Activated T-helper 1 cell treated with anti-CD3 and anti-CD28 coated beads, Interleukin-12 subunit alpha, Interleukin-12 subunit beta, Interleukin-2, Interleukin-4 antibody, amounts not matched to agents 30 ng/mL and 10 ng/mL and 1 ng/mL, durations not matched to agents 14 hours and 24 hours and 36 hours (primary cell): ENCODE data around the gene ONECUT2. TPM values are rescaled to one million over a fixed set of nuclear protein-coding genes. Genes with fewer than 3 reads are reported as not detected.

ENCODE experiments used
- DNase-seq: peaks from one replicate; pipeline ENCODE4 v3.0.0; 2021; ENCODE audit warnings: low spot score
- H3K27ac Mint-ChIP-seq: one replicate; pipeline ENCODE4 v1.8.0; 2021; ENCODE audit warnings: mild to moderate bottlenecking, mixed read lengths
- H3K27me3 Mint-ChIP-seq: one replicate; pipeline ENCODE4 v1.8.0; 2022; ENCODE audit warnings: mild to moderate bottlenecking, moderate library complexity, mixed read lengths; ENCODE audit not compliant: insufficient read depth
- H3K36me3 Mint-ChIP-seq: one replicate; pipeline ENCODE4 v1.8.0; 2021; ENCODE audit warnings: low read depth, mixed read lengths
- H3K4me1 Mint-ChIP-seq: one replicate; pipeline ENCODE4 v1.8.0; 2021; ENCODE audit warnings: low read depth, mixed read lengths
- H3K4me3 Mint-ChIP-seq: one replicate; pipeline ENCODE4 v1.8.0; 2021; ENCODE audit warnings: mild to moderate bottlenecking, moderate library complexity, mixed read lengths
- H3K9me3 Mint-ChIP-seq: one replicate; pipeline ENCODE4 v1.8.0; 2021; ENCODE audit warnings: mixed read lengths
- intact Hi-C: fragments of 100-400 bp; cut with micrococcal nuclease; formaldehyde crosslinking; loops from one replicate; pipeline ENCODE4 v1.15.1; 2024
- total RNA-seq: library from RNA; stranded (reverse); gene quantifications from 2 replicates; pipeline ENCODE4 v1.2.3, GENCODE V29; 2022

The ONECUT2 gene
- total RNA-seq, 1 donor from 2014 or later: under 0.01 TPM

- no peak for DNase-seq
- H3K27me3 Mint-ChIP-seq: peaks cover 82% of the 10 kb centered on the region
Observed at GRCh38 chr18:57433934-57434535, 1.1 kb upstream of the ONECUT2 start.

DNA sequence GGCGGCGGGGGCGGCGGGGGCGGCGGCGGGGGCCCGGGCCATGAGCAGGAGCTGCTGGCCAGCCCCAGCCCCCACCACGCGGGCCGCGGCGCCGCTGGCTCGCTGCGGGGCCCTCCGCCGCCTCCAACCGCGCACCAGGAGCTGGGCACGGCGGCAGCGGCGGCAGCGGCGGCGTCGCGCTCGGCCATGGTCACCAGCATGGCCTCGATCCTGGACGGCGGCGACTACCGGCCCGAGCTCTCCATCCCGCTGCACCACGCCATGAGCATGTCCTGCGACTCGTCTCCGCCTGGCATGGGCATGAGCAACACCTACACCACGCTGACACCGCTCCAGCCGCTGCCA, 644 bp downstream of the ONECUT2 start:
- intact Hi-C loops: loop anchor here (2.0 to 10.0 kb wide), 3 partner anchors 569 to 1851 kb away; partner anchors contain the start of gene TCF4
- Mint-ChIP-seq H3K4me3 (no peak overlapping the region), H3K4me1 (peaks cover 9% of the 10 kb centered on the region), H3K36me3 (peaks cover 5% of the 10 kb centered on the region), H3K9me3 (peaks cover 5% of the 10 kb centered on the region), H3K27me3 (peaks cover 83% of the 10 kb centered on the region), H3K27ac (peak overlapping the region; percentile 63)
- DNase-seq: no peak

More at GRCh38 chr18:57433934-57434535, 1.1 kb upstream of the ONECUT2 start:
- no peak overlapping the region for H3K27ac Mint-ChIP-seq
- peaks cover 12% of the 10 kb centered on the region for H3K9me3 Mint-ChIP-seq
- peaks cover 5% of the 10 kb centered on the region for H3K36me3 Mint-ChIP-seq
- H3K4me3 Mint-ChIP-seq: no peak overlapping the region
- peaks cover 9% of the 10 kb centered on the region for H3K4me1 Mint-ChIP-seq
- intact Hi-C loops: loop anchor here (5.0 to 10.0 kb wide), 3 partner anchors 82 to 1849 kb away; partner anchors contain the start of genes ATP8B1, ST8SIA3 and TCF4

DNA sequence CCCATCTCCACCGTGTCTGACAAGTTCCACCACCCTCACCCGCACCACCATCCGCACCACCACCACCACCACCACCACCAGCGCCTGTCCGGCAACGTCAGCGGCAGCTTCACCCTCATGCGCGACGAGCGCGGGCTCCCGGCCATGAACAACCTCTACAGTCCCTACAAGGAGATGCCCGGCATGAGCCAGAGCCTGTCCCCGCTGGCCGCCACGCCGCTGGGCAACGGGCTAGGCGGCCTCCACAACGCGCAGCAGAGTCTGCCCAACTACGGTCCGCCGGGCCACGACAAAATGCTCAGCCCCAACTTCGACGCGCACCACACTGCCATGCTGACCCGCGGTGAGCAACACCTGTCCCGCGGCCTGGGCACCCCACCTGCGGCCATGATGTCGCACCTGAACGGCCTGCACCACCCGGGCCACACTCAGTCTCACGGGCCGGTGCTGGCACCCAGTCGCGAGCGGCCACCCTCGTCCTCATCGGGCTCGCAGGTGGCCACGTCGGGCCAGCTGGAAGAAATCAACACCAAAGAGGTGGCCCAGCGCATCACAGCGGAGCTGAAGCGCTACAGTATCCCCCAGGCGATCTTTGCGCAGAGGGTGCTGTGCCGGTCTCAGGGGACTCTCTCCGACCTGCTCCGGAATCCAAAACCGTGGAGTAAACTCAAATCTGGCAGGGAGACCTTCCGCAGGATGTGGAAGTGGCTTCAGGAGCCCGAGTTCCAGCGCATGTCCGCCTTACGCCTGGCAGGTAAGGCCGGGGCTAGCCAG, 1.2 kb downstream of the ONECUT2 start:
- intact Hi-C loops: loop anchor here (2.0 to 10.0 kb wide), 3 partner anchors 569 to 1852 kb away; partner anchors contain the start of gene TCF4
- peaks cover 85% of the 10 kb centered on the region for H3K27me3 Mint-ChIP-seq
- peaks cover 5% of the 10 kb centered on the region for H3K36me3 Mint-ChIP-seq
- DNase-seq: no peak
- H3K4me3 Mint-ChIP-seq: no peak overlapping the region
- H3K9me3 Mint-ChIP-seq: peaks cover 5% of the 10 kb centered on the region
- H3K4me1 Mint-ChIP-seq: peaks cover 9% of the 10 kb centered on the region
- H3K27ac Mint-ChIP-seq: peak overlapping the region; percentile 83

- Mint-ChIP-seq H3K27ac (peak overlapping the region; percentile 83), H3K4me3 (no peak overlapping the region), H3K9me3 (peaks cover 5% of the 10 kb centered on the region), H3K36me3 (peaks cover 3% of the 10 kb centered on the region), H3K4me1 (peaks cover 9% of the 10 kb centered on the region), H3K27me3 (peaks cover 83% of the 10 kb centered on the region)
- intact Hi-C loops: loop anchor here (2.0 to 10.0 kb wide), 3 partner anchors 570 to 1852 kb away; partner anchors contain the start of gene TCF4
- no peak for DNase-seq
Observed at GRCh38 chr18:57436965-57437333, 1.8 kb downstream of the ONECUT2 start.

GRCh38 chr18:57437402-57437765, 2.2 kb downstream of the ONECUT2 start:
- intact Hi-C loops: loop anchor here (2.0 to 10.0 kb wide), 3 partner anchors 570 to 1853 kb away; partner anchors contain the start of gene TCF4
- peaks cover 9% of the 10 kb centered on the region for H3K4me1 Mint-ChIP-seq
- H3K9me3 Mint-ChIP-seq: peaks cover 5% of the 10 kb centered on the region
- H3K36me3 Mint-ChIP-seq: no peaks in the 10 kb centered on the region
- H3K4me3 Mint-ChIP-seq: peak overlapping the region; percentile 11
- H3K27ac Mint-ChIP-seq: peak overlapping the region; percentile 83
- no peak for DNase-seq
- peaks cover 79% of the 10 kb centered on the region for H3K27me3 Mint-ChIP-seq

DNA sequence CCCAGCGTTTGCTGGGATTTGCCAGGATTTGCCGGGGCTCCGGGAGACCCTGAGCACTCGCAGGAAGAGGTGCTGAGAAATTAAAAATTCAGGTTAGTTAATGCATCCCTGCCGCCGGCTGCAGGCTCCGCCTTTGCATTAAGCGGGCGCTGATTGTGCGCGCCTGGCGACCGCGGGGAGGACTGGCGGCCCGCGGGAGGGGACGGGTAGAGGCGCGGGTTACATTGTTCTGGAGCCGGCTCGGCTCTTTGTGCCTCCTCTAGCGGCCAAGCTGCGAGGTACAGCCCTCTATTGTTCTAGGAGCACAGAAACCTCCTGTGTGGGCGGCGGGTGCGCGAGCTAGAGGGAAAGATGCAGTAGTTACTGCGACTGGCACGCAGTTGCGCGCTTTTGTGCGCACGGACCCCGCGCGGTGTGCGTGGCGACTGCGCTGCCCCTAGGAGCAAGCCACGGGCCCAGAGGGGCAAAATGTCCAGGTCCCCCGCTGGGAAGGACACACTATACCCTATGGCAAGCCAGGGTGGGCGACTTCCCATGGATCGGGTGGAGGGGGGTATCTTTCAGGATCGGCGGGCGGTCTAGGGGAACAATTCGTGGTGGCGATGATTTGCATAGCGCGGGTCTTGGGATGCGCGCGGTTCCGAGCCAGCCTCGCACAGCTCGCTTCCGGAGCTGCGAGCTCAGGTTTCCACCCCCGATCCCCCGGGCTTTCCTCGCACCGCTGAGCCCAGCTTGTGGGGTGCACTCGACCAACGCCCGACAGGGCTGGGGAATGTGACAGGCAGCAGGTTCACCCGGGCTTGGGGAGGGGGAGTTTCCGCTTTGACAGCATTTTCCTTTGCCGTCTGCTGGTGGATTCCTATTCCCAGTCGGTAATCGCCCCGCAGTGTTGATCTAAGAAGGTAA, 2.8 kb downstream of the ONECUT2 start:
- Mint-ChIP-seq H3K36me3 (no peaks in the 10 kb centered on the region), H3K4me1 (peaks cover 9% of the 10 kb centered on the region), H3K27ac (peak overlapping the region; percentile 83), H3K27me3 (peaks cover 78% of the 10 kb centered on the region), H3K4me3 (no peak overlapping the region), H3K9me3 (peaks cover 5% of the 10 kb centered on the region)
- intact Hi-C loops: loop anchor here (2.0 to 10.0 kb wide), 3 partner anchors 571 to 1853 kb away; partner anchors contain the start of gene TCF4
- DNase-seq: no peak

- H3K27me3 Mint-ChIP-seq: peaks cover 74% of the 10 kb centered on the region
- peak overlapping the region; percentile 63 for H3K27ac Mint-ChIP-seq
- H3K9me3 Mint-ChIP-seq: peaks cover 5% of the 10 kb centered on the region
- intact Hi-C loops: loop anchor here (1.0 to 10.0 kb wide), 3 partner anchors 12 to 1854 kb away; partner anchors contain the start of gene TCF4
- no peak overlapping the region for H3K4me3 Mint-ChIP-seq
- H3K36me3 Mint-ChIP-seq: no peaks in the 10 kb centered on the region
- peaks cover 9% of the 10 kb centered on the region for H3K4me1 Mint-ChIP-seq
- no peak for DNase-seq
Observed at GRCh38 chr18:57438743-57439608, 3.8 kb downstream of the ONECUT2 start.

DNA sequence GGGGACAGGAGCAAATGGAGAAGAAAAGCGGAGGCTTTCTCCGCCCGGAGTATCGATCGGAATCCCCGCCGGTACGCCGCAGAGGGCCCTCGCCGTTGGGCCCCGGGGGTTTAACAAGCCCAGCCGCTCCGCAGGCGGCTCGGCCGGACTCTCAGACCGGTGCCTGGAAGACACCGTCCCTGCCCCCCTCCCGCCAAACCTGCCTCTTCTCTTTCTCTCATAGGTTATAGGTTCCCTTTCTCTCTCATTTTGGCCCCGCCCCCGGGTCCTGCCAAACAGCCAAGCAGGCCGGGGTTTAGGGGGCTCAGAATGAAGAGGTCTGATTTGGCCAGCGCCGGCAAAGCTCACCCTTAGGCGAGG, 4.4 kb downstream of the ONECUT2 start:
- Mint-ChIP-seq H3K4me1 (peaks cover 9% of the 10 kb centered on the region), H3K27ac (peak overlapping the region; percentile 63), H3K4me3 (no peak overlapping the region), H3K27me3 (peaks cover 73% of the 10 kb centered on the region), H3K9me3 (peaks cover 5% of the 10 kb centered on the region), H3K36me3 (no peaks in the 10 kb centered on the region)
- intact Hi-C loops: loop anchor here (1.0 to 10.0 kb wide), 3 partner anchors 12 to 1855 kb away; partner anchors contain the start of gene TCF4
- DNase-seq: no peak

DNA sequence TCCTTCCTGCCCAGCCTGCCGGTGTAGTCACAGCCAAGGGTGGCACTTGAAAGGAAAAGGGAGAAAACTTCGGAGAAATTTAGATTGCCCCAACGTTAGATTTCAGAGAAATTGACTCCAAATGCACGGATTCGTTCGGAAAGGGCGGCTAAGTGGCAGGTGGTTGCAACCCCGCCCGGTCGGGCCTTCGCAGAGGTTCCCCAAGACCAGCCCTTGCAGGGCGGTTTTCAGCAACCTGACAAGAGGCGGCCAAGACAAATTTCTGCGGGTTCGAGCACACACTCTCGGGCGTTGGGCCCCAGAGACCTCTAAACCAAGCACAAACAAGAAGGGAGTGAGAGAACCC, 4.8 kb downstream of the ONECUT2 start:
- H3K4me3 Mint-ChIP-seq: peak overlapping the region; percentile 7

DNA sequence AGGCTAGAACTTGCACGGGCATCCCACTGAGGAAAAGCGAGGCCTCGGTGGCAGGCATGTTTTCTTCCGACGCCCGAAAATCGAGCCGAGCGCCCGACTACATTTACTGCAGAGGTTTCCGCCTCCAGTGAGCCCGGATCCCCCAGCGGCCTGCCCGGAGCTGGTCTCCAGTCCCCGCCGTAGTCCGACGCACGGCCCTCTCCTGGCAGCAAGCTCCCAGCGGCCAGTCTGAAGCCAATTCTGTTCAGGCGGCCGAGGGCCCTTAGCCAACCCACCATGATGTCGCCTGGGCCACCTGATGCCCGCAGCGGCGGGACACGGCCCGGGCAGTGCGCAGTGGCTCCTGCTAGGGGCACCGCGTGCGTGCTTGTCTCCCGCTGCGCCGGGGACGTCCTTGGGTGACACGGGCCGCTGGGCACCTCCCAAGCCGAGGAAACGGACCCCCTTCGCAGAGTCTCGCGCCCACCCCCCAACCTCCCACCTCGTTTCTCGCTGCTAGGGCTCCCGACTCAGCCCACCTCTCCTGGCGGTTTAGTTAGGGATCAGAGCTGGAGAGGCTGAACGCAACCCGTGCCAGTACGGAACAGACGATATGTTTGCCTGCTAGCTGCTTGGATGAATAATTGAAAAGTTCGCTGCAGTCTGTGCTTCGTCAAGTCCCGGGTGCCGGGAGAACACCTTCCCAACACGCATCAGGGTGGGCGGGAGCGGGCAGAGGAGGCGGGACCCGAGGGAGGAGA, 5.3 kb downstream of the ONECUT2 start:
- no peak for DNase-seq
- Mint-ChIP-seq H3K27ac (no peak overlapping the region), H3K9me3 (peaks cover 5% of the 10 kb centered on the region), H3K4me3 (no peak overlapping the region), H3K4me1 (peaks cover 9% of the 10 kb centered on the region), H3K27me3 (peaks cover 69% of the 10 kb centered on the region), H3K36me3 (no peaks in the 10 kb centered on the region)
- intact Hi-C loops: no loop called here

More for the DNA sequence above, 4.8 kb downstream of the ONECUT2 start:
- intact Hi-C loops: loop anchor here (1.0 to 10.0 kb wide), 3 partner anchors 13 to 1855 kb away; partner anchors contain the start of gene TCF4
- no peak overlapping the region for H3K27ac Mint-ChIP-seq
- peaks cover 69% of the 10 kb centered on the region for H3K27me3 Mint-ChIP-seq
- DNase-seq: no peak
- peaks cover 5% of the 10 kb centered on the region for H3K9me3 Mint-ChIP-seq
- peaks cover 9% of the 10 kb centered on the region for H3K4me1 Mint-ChIP-seq
- no peaks in the 10 kb centered on the region for H3K36me3 Mint-ChIP-seq

DNA sequence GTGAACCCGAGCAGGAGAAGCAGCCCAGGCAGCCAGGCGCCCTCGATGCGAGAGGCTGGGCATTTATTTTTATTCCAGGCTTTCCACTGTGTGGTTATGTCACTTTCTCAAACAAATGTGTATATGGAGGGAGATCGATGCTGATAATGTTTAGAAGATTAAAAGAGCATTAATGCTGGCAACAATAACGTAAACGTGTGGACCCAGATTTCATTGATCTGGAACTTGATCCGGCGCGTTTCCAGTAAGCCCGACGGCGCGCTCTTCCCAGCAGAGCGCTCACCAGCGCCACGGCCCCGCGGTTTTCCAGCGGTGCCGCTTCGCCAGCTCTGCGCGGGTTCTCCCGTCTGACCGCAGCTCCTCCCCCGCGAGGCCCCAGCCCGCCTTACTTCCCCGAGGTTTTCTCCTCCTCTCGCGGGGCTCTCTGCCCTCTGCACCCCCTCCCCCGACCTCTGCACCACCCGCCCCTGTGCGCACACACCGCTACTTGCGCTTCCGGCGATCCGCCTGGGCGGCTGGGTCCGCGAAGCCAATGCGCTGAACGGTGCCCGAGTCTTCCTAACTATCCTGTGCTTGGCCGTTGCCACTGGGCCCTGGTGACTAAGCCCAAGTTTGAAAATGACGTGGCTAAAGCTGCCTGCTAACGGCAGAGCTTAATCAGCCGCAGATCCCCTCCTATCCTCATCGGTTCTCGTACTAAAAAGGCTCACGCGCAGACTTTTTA, 6.1 kb downstream of the ONECUT2 start:
- peaks cover 9% of the 10 kb centered on the region for H3K4me1 Mint-ChIP-seq
- H3K36me3 Mint-ChIP-seq: no peaks in the 10 kb centered on the region
- H3K27ac Mint-ChIP-seq: peak overlapping the region; percentile 82
- no peak overlapping the region for H3K4me3 Mint-ChIP-seq
- H3K9me3 Mint-ChIP-seq: peaks cover 5% of the 10 kb centered on the region
- intact Hi-C loops: no loop called here
- peaks cover 64% of the 10 kb centered on the region for H3K27me3 Mint-ChIP-seq
- no peak for DNase-seq
